GM12892 (cell line): Measurements from ENCODE around the gene TMCC1.
A peak's percentile ranks its signal among the peaks of the same experiment; 100 is the strongest.
"Not testable (repeated sequence)": the region's sequence is repeated elsewhere in the genome, so short reads cannot be mapped to it uniquely, and the experiment has no call there.

Source experiments
- DNase-seq: peaks from one replicate; pipeline ENCODE4 v3.0.0; 2011; ENCODE audit not compliant: insufficient read length
- FAIRE-seq: peaks from 2 replicates; lab custom pipeline; 2011; peaks lifted over from hg19 to GRCh38; lab: Jason Lieb, UNC
- POLR2A ChIP-seq: IDR thresholded peaks from 2 replicates; pipeline ENCODE4 v1.6.1; 2011; ENCODE audit warnings: low read depth, low read length, control low read depth
- POLR2AphosphoS5 ChIP-seq: IDR thresholded peaks from 2 replicates; pipeline ENCODE4 v1.6.1; 2011; ENCODE audit warnings: low read depth, low read length, control low read depth
- TAF1 ChIP-seq: IDR thresholded peaks from 2 replicates; pipeline ENCODE4 v1.6.1; 2011; ENCODE audit warnings: low read depth, mild to moderate bottlenecking, control low read depth, low read length, borderline replicate concordance

TMCC1 gene

DNA sequence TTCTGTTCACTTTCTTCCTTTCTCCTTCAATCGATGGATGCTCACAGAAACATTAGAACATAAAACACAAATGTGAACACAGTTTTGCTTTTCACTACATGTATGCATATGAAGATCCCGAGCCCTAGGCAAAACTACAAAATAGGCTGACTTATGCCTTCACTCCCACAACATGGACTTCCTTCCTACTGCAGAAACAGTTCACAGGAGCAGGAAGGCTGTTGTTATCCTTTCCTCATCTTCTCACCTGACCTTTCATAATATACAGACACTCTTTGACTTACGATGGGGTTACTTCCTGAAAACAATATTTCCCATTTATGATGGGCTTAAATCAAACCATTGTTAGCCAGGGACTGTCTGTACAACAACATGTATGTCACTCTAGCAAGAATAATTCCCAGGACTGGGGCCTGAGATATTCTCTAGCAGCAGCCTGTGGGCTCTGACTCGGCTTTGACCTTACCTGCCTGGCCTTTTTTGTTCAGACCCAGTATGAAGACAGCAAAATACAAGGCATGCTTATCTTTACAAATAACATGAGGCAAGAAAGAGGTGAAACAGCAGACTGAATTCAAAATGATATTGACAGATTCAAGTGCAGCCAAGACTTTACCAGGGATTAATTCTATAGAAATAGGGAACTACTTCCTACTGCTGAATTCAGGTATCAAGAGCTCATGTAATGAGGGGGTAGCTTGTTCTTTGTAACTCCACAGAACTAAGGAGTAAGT lies 235.2 kb downstream of the TMCC1 start:
- FAIRE-seq (peak; percentile 46), DNase-seq (no peak)
- no peak for TF ChIP-seq POLR2A
- no peak for TF ChIP-seq POLR2AphosphoS5
- no peak for TF ChIP-seq TAF1

DNA sequence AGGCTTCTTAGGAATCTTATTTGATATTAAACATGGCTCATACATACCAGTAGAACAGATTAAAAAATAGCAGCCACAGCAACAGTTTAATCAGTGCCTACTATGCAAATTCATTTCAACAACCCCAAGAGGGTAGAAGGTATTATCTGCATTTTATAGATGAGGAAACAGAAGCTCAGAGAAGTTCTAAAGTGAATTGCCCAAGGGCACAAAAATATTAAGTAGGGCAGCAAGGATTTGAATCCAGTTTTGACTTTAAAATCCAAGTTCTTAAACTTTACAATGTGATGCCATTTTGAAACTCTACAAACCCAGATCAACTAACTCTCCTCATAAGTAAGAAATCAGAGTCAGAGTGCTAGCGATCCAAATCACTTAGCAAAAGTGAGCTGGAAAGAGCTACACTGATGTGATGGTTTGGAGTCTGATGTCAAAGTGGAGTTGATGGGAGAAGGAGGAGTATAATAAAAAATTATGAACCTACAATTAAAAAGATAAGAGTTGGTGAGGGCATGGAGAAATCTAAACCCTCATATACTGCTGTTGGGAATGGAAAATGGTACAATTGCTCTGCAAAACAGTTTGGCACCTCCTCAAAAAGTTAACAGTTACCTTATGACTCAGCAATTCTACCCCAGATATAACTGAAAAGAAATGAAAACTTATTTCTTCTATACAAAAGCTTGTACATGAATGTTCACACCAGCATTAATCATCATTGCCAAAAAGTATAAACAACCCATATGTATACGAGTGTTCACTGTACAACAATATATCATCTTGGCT lies 236.1 kb downstream of the TMCC1 start:
- no peak for DNase-seq
- TF ChIP-seq POLR2A (no peak), TAF1 (no peak), POLR2AphosphoS5 (no peak)
- FAIRE-seq: no peak

DNA sequence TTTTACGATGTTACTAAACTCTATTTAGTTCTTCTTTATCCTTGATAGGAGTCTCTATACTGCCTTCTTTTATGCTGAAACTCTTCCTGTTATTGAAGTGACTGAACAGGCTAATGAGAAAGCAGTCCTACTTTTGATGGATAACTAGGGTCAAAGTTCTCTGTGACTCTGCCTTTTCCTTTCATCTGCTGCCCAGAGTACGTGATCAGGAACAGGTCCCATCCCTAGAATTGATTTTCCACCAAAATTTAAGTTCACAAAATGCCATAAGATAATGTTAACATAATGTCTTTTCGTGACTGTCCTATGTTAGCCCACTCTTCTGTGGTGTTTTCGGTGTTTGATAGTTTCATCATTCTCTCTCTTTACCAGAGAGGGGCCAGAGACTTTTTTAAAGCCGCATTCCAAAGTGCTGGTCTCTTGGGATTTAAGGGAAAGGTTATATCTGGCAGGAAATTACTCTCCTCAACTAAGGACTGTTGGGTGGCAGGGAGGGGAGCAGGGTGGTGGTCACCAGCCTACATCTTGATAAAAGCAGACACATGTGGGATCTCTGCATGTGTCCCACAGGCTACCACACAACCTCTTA lies 236.8 kb downstream of the TMCC1 start:
- DNase-seq (no peak), FAIRE-seq (no peak)
- TF ChIP-seq POLR2A: no peak
- TF ChIP-seq TAF1: no peak
- no peak for TF ChIP-seq POLR2AphosphoS5

DNA sequence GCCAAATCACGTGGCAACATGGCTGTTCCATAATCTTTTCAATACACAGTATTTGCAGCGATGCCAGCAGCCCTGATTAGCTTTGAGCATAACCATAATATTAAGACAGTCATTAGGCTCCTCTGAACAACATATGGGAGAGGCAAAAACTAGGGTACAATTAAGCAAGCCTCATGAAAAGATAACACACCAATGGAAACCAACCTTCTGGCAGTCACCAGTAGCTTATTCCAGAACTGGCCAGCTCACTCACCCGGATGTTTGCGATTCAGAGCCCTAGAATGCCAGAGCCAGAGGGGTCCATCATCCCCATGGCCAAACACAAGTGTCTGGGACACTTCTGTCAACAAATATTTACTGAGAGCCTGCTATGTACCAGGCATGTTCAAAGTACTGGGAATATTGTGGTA lies 238.2 kb downstream of the TMCC1 start:
- no peak for FAIRE-seq
- TF ChIP-seq POLR2AphosphoS5: no peak
- no peak for DNase-seq

DNA sequence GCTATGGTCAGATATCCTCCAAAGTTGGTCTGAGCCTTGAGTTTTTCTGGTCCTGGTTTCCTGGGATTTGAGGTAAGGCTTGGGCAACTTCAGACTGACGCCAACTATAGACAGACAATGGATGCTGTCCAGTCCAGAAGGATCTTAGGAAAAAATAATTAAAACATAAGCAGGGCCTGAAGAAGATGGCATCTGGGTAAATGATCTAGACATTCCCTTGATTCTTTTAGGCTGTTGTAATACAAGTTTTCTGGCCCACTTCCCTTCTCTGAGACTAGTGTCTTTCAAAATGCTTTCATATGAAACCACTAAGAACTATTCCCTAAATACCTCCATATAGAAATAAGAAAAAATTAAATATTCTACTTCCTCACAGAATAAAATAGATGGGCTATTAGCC lies 239.4 kb downstream of the TMCC1 start:
- TF ChIP-seq POLR2AphosphoS5 (no peak), POLR2A (no peak), TAF1 (no peak)
- DNase-seq (no peak), FAIRE-seq (no peak)

DNA sequence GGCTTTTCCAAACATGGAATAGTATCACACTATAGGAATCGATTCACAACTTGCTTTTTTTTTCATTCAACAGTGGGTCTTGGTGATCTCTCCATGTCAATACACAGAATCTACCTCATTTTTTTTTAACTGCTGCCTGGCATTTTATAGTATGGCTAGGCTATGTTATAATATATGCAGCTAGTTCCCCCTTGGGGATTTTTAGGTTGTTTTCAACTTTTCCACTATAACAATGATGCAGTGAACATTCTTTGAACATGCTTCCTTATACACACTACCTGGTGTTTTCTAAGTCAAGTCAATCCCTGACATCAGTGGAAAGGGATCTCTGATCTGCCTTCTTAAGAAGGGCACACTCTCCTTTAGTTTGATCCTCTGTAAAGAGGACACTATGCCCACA lies 240.5 kb downstream of the TMCC1 start:
- DNase-seq (no peak), FAIRE-seq (no peak)
- TF ChIP-seq TAF1: no peak

DNA sequence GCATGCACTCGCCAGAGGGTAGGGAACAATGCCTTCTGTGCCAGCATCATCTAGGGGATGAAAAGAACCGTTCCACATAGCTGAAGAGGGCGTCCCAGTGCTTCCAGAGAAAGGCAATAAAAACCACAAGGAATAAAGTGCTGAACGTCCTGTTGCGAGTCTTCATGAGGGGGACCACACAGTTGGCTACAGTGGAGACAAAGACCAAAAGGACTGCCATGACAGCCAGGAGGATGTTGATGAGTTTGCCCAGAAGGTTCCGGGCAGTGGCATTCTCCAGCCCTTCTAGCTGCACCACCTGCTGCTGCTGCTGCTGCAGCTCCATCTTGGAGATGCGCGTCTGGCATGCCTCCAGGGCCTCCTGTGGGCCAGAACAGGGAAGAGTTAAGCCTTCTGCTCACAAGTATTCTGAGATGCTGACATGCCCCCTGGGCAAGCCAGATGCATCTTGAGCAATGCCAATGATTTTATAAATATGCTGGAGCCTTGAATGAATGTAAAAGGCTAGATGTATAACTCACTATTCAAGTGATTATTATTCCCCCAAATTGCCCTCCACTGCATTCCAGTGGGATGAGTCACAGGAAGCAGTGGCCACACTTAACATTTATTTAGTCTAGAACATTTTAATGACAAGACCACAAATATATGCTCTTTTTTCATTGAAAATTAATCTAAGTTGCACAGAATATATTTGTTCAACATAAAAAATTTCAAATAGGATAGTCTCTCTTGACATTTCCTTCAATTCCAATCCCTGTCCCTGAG lies 241.9 kb downstream of the TMCC1 start:
- TF ChIP-seq POLR2AphosphoS5: no peak
- TF ChIP-seq POLR2A: no peak
- no peak for TF ChIP-seq TAF1
- DNase-seq: no peak
- FAIRE-seq: no peak

DNA sequence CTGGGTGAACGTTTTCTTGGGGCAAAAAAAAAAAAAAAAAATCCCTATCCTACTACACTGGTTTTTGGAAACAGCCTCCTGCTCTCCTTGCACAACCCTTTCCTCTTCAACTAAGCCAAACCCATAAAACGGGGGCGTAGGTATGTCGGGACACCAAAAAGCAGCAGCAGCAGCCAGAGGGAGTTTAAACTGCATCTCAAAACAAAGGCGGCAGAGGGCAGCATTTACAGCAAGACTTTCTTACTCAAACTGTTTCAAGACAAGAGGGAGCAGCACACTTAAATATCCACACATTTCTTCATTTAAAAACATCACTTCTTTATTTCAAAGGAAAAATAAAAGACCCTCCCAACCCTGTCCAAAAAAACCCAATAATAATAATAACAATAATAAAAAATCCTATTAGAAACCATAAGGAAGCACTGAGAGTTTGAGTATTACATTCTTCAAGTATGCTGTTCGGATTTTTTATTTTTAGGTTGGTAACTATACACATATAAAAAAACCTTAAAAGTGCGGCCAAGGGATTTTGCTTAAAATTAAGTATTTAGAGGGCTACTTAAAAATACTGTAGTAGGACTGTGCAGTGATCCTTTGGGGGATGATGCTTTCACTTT lies 243.1 kb downstream of the TMCC1 start:
- TF ChIP-seq TAF1 (no peak), POLR2A (no peak), POLR2AphosphoS5 (no peak)
- peak; percentile 67 for FAIRE-seq
- no peak for DNase-seq

DNA sequence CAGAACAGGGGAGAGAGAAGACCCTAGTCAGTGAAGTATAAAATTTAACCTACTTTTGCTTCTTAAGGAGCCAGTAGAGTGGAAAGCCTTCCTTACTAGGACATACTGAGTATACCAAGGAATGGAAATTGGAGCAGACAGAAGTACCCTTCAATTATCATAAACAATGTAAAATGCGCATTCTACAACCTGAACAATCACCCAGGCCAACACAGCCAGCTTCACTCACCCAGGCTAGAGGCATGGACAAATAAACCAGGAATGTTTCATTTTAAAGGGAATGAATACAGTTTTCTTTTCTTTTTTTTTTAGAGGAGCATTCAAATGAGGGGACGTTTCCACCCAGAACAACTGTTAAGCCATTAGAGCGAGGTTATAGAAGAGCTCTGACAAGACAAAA lies 245.1 kb downstream of the TMCC1 start:
- no peak for TF ChIP-seq POLR2AphosphoS5
- TF ChIP-seq TAF1: no peak
- TF ChIP-seq POLR2A: no peak
- FAIRE-seq (no peak), DNase-seq (no peak)

DNA sequence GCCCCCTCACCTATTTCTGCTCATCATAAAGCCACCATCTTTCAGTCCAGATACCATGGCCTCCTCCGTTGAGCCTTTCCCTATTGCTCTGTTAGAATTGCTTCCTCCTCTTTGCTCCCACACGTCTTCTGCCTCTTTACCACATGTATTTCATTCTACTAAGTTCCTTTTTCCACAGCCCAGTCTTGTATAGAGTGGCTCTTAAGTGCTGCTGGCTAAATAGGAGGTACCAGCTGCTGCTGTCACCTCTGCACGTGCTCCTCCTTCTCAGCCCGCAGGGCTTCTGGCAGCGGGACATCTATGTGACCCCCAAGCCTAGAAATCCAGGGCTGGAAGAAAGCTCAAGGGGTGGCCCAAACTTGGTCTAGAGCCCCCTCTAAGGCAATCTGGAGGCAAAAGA lies 248.2 kb downstream of the TMCC1 start:
- DNase-seq (no peak), FAIRE-seq (no peak)
- TF ChIP-seq POLR2AphosphoS5: no peak
- no peak for TF ChIP-seq TAF1
- no peak for TF ChIP-seq POLR2A

DNA sequence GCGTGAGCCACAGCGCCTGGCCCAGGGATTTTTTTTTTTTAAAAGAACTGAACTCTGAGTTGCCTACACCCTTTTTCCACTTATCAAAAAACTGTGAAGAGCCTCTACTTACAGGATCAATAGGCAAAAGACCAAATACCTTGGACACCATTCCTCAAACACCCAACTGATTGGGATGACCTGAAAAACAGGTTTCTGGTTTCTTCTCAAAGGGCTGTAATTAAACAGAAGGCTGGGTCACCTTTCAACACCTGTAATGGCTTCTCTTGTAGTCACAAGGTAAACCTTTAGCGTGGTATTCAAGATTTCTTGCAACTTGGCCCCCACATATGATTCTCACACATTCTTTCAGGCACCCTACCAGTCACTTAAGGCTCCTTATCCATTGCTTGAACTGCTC lies 248.7 kb downstream of the TMCC1 start:
- TF ChIP-seq POLR2AphosphoS5 (no peak), POLR2A (no peak), TAF1 (no peak)
- FAIRE-seq (no peak), DNase-seq (no peak)

DNA sequence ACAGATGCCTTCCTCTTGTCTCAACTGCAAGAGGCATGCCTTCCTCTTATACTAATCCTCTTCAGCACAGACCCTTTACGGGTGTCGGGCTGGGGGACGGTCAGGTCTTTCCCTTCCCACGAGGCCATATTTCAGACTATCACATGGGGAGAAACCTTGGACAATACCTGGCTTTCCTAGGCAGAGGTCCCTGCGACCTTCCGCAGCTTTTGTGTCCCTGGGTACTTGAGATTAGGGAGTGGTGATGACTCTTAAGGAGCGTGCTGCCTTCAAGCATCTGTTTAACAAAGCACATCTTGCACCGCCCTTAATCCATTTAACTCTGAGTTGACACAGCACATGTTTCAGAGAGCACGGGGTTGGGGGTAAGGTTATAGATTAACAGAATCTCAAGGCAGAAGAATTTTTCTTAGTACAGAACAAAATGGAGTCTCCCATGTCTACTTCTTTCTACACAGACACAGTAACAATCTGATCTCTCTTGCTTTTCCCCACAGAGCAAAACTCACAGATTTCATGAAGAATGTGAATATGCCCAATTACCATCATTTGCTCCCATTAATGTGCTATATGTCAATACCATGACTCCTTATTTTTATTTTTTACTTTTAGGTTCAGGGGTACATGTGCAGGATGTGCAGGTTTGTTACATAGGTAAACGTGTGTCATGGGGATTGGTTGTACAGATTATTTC lies 251.8 kb downstream of the TMCC1 start:
- not testable (repeated sequence) for FAIRE-seq, DNase-seq

DNA sequence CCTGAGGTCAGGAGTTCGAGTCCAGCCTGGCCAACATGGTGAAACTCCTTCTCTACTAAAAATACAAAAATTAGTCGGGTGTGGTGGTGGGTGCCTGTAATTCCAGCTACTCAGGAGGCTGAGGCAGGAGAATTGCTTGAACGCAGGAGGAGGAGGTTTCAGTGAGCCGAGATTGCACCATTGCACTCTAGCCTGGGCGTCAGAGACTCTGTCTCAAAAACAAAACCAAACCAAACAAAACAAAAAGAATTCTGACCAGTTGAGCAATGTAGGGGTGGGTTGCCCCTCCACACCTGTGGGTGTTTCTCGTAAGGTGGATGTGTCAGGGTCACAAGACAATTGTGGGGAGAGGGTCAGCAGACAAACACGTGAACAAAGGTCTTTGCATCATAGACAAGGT lies 252.5 kb downstream of the TMCC1 start:
- not testable (repeated sequence) for FAIRE-seq, DNase-seq
